CD4-positive, alpha-beta T cell (primary cell): ENCODE data around the gene PRICKLE1. TPM values are rescaled to one million over a fixed set of nuclear protein-coding genes. Genes with fewer than 3 reads are reported as not detected.

Experiments
- ATAC-seq: fragments of 200-7000 bp; cut with Tn5 transposase; one replicate; pipeline ENCODE4 v1.10.0; 2022; ENCODE audit warnings: mild to moderate bottlenecking; ENCODE audit not compliant: poor library complexity
- CTCF ChIA-PET: fragments of 350-600 bp; sonication (Branson Sonifier 250); formaldehyde crosslinking; loops from one replicate; lab custom pipeline; 2021; ENCODE audit warnings: antibody characterized with exemption, inconsistent platforms; lab: Charles Lee
- POLR2A ChIA-PET: fragments of 350-600 bp; sonication (Branson Sonifier 250); formaldehyde crosslinking; loops from one replicate; lab custom pipeline; 2021; ENCODE audit warnings: antibody characterized with exemption, inconsistent platforms; lab: Charles Lee
- DNase-seq, 14 experiments: peaks; one replicate each; pipeline ENCODE4 v3.0.0-alpha.2; 2013 to 2020; ENCODE audit warnings: mixed read lengths in 2 of 14
- H3K27ac ChIP-seq, 2 donors: one replicate each; pipeline versions ENCODE4 v1.5.1 to v1.7.0; 2013; ENCODE audit warnings: low read length in 2 of 2, low read depth in 1 of 2, mild to moderate bottlenecking in 1 of 2
- H3K27me3 ChIP-seq, 2 experiments: 1 replicate in 1 of 2; 2 replicates in 1 of 2; pipeline versions ENCODE4 v1.6.1 to v1.7.0; 2013; ENCODE audit warnings: low read length in 2 of 2, control low read depth in 1 of 2, mild to moderate bottlenecking in 1 of 2, moderate library complexity in 1 of 2; ENCODE audit not compliant: insufficient read depth in 2 of 2, control insufficient read depth in 1 of 2
- H3K36me3 ChIP-seq: one replicate; pipeline ENCODE4 v1.6.1; 2013; ENCODE audit warnings: low read length, control low read depth; ENCODE audit not compliant: insufficient read depth
- H3K4me1 ChIP-seq: one replicate; pipeline ENCODE4 v1.6.1; 2013; ENCODE audit warnings: low read length, control low read depth; ENCODE audit not compliant: insufficient read depth
- H3K4me3 ChIP-seq: one replicate; pipeline ENCODE4 v1.5.1; 2013; ENCODE audit warnings: mild to moderate bottlenecking, low read length, moderate library complexity
- H3K9me3 ChIP-seq, 2 experiments: 1 replicate in 1 of 2; 2 replicates in 1 of 2; pipeline versions ENCODE4 v1.6.1 to v1.7.0; 2013; ENCODE audit warnings: low read length in 2 of 2, mild to moderate bottlenecking in 2 of 2, control low read depth in 1 of 2, moderate library complexity in 1 of 2; ENCODE audit not compliant: control insufficient read depth in 1 of 2, insufficient read depth in 1 of 2
- H3K27ac Mint-ChIP-seq: one replicate; pipeline ENCODE4 v1.8.0; 2020; ENCODE audit warnings: mixed read lengths
- H3K27me3 Mint-ChIP-seq: one replicate; pipeline ENCODE4 v1.8.0; 2021; ENCODE audit warnings: mixed read lengths
- H3K36me3 Mint-ChIP-seq: one replicate; pipeline ENCODE4 v1.8.0; 2021; ENCODE audit warnings: low read depth, mixed read lengths
- H3K4me1 Mint-ChIP-seq: one replicate; pipeline ENCODE4 v1.8.0; 2021; ENCODE audit warnings: low read depth, mixed read lengths
- H3K4me3 Mint-ChIP-seq: one replicate; pipeline ENCODE4 v1.8.0; 2020; ENCODE audit warnings: mild to moderate bottlenecking, mixed read lengths
- H3K9me3 Mint-ChIP-seq: one replicate; pipeline ENCODE4 v1.8.0; 2020; ENCODE audit warnings: mixed read lengths
- intact Hi-C, 2 experiments: fragments of 100-400 bp; cut with DNase I in 1 of 2; cut with micrococcal nuclease in 1 of 2; formaldehyde crosslinking; loops; one replicate each; pipeline versions ENCODE4 v1.15.1 to v1.9.0; 2023 to 2025; cut with DNase I, micrococcal nuclease
- total RNA-seq, 174 experiments: library from RNA in 2 of 174; stranded (reverse) in 2 of 174; gene quantifications; one replicate each; pipeline ENCODE4 v1.2.3 and lab custom pipeline; 2021 to 2026
- TF ChIP-seq, protein P1 (sequence below): fragments of 200-600 bp; IDR thresholded peaks from one replicate; pipeline ENCODE4 v1.8.0; 2022; ENCODE audit warnings: antibody characterized with exemption, mild to moderate bottlenecking

The PRICKLE1 gene
- total RNA-seq, 2 experiments from 2014 or later: not detected

DNA sequence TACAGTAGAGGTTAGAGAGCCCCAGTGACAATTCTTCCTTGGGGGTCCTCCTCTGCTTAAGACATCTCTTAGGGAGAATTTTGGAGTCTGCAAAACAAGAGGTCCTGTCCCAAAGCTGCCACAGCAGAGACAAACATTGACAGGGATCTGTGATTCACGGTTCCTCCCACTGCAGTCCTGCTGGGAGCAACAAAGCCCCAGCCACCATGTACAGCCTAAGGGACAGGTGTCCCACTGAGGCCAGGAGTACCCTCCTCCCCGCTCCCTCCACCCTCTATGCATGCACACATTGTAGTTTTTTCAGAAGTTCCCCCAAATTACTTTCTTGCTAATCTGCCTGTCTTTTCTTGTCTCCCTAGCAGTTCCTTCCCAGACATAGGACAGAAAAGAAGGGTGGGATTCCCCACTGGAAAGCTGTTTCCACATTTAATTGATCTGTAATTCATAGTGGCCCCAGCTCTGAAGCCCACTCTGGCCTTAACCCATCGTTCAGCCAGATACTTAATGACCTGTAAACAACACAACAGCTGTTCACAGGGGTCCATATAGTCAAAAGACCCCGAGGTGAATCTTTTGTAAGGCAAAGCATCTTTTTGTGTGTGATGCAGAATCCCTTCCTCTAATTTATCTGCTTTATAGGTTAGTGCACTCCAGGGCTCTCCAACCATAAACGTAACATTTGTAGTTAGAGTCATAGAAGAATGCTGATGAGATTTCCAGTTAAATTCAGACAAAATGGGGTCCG is 13.9 kb upstream of the PRICKLE1 start:
- no peaks in the 10 kb centered on the region for H3K9me3 Mint-ChIP-seq
- no peak overlapping the region for H3K27ac Mint-ChIP-seq
- H3K27me3 Mint-ChIP-seq: peaks cover 12% of the 10 kb centered on the region
- no peaks in the 10 kb centered on the region for H3K36me3 Mint-ChIP-seq
- Histone ChIP-seq H3K9me3 (no peaks in the 10 kb centered on the region), H3K4me1 (no peaks in the 10 kb centered on the region), H3K27me3 (no peaks in the 10 kb centered on the region), H3K36me3 (no peaks in the 10 kb centered on the region), H3K4me3 (no peak overlapping the region), H3K27ac (no peak overlapping the region)
- no peak overlapping the region for H3K4me3 Mint-ChIP-seq
- TF ChIP-seq, protein P1, sequence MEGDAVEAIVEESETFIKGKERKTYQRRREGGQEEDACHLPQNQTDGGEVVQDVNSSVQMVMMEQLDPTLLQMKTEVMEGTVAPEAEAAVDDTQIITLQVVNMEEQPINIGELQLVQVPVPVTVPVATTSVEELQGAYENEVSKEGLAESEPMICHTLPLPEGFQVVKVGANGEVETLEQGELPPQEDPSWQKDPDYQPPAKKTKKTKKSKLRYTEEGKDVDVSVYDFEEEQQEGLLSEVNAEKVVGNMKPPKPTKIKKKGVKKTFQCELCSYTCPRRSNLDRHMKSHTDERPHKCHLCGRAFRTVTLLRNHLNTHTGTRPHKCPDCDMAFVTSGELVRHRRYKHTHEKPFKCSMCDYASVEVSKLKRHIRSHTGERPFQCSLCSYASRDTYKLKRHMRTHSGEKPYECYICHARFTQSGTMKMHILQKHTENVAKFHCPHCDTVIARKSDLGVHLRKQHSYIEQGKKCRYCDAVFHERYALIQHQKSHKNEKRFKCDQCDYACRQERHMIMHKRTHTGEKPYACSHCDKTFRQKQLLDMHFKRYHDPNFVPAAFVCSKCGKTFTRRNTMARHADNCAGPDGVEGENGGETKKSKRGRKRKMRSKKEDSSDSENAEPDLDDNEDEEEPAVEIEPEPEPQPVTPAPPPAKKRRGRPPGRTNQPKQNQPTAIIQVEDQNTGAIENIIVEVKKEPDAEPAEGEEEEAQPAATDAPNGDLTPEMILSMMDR: no peak
- DNase-seq (no peak), ATAC-seq (no peak)
- intact Hi-C loops: no loop called here
- no peaks in the 10 kb centered on the region for H3K4me1 Mint-ChIP-seq
- ChIA-PET POLR2A (no interaction called here), CTCF (no interaction called here)

DNA sequence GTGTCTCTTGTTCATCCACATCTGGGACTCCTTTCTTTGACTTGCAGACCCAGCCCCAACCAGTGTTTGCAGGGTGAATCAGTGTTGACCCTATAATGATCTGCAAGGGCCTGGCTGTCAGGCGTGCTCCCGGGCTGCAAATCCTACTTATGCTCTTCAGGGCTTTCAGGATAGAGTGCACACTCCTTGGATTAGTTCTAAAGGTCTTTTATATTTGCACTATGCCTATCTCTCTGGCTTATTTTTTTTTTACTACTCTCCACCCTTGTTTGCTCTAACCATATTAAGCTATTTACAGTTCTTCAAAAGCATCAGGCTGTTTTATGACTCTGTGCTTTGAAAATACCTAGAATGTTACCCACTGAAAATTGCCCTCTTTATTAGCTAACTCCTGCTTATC is 4.3 kb upstream of the PRICKLE1 start:
- Mint-ChIP-seq H3K27me3 (peaks cover 67% of the 10 kb centered on the region), H3K27ac (no peak overlapping the region), H3K36me3 (no peaks in the 10 kb centered on the region), H3K4me3 (no peak overlapping the region), H3K9me3 (no peaks in the 10 kb centered on the region), H3K4me1 (peaks cover 12% of the 10 kb centered on the region)
- Histone ChIP-seq H3K36me3 (no peaks in the 10 kb centered on the region), H3K9me3 (peaks cover 0 to 3% of the 10 kb centered on the region in 2 experiments), H3K4me1 (peaks cover 12% of the 10 kb centered on the region), H3K27me3 (peaks cover 26 to 42% of the 10 kb centered on the region in 2 experiments), H3K4me3 (no peak overlapping the region), H3K27ac (no peak overlapping the region)
- ATAC-seq (no peak), DNase-seq (no peak)
- intact Hi-C loops: no loop called here
- POLR2A ChIA-PET: no interaction called here
- CTCF ChIA-PET: interaction anchor here (0.6 kb wide), 1 partner anchor 336 kb away, joined by 4 read pairs; no protein-coding TSS in a partner anchor
- TF ChIP-seq, protein P1: no peak

DNA sequence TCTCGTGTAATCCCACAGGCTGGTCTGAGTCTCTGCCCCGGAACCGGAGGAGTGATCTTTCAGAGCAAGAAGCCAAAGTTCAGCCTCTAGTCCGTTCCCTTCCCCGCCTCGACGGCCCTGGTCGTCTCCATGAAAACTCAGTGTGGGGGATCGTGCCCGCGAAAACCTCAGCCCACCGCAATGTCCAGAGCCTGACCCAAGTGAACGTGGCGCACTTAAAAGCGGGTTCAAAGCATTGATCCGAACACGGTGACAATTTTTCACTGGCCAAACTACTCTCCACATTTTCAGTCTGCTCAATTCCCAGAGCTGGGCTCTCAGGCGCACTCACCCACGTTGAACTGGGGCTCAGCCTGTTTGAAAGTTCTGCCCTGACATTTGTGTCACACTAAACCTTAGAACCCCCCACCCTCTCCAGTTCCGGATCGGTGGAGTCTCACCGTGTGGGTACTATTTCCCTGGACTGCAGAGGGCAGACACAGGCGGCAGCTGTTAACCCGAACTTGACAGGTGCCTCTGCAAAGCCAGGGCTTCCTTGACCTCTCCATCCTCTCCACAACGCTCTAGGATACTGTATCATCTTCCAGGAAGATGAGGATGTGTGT is 886 bp upstream of the PRICKLE1 start:
- Mint-ChIP-seq H3K4me1 (peaks cover 16% of the 10 kb centered on the region), H3K27ac (no peak overlapping the region), H3K36me3 (no peaks in the 10 kb centered on the region), H3K9me3 (no peaks in the 10 kb centered on the region), H3K27me3 (peaks cover 81% of the 10 kb centered on the region), H3K4me3 (peak overlapping the region; percentile 65)
- DNase-seq (no peak), ATAC-seq (no peak)
- TF ChIP-seq, protein P1: no peak
- peaks cover 16% of the 10 kb centered on the region for H3K4me1 ChIP-seq
- H3K27ac ChIP-seq: no peak overlapping the region
- H3K27me3 ChIP-seq: peaks cover 42 to 74% of the 10 kb centered on the region in 2 experiments
- POLR2A ChIA-PET: no interaction called here
- intact Hi-C loops: no loop called here
- CTCF ChIA-PET: no interaction called here
- H3K36me3 ChIP-seq: no peaks in the 10 kb centered on the region
- H3K4me3 ChIP-seq: peak overlapping the region; percentile 25
- H3K9me3 ChIP-seq: peaks cover 0 to 4% of the 10 kb centered on the region in 2 experiments
